Dedifferentiated amniotic fluid mesenchymal stem cell (primary cell): Measurements from ENCODE around the gene SNAPC3.

Source experiments
- DNase-seq: peaks from one replicate; pipeline ENCODE4 v3.0.0-alpha.2; 2016; ENCODE audit errors: extremely low spot score

The SNAPC3 gene

DNA sequence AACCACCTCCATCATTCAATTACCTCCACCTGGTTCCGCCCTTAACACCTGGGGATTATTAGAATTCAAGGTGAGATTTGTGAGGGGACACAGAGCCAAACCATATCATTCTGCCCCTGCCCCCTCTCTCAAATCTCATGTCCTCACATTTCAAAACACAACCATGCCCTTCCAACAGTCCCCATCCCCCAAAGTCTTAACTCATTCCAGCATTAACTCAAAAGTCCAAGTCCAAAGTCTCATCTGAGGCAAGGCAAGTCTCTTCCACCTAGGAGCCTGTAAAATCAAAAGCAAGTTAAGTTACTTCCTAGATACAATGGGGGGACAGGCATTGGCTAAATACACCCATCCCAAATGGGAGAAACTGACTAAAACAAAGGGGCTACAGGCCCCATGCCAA lies 69.3 kb downstream of the SNAPC3 start:
- DNase-seq: no peak

GRCh38 chr9:15492485-15493150 lies 69.9 kb downstream of the SNAPC3 start:
- DNase-seq: no peak

DNA sequence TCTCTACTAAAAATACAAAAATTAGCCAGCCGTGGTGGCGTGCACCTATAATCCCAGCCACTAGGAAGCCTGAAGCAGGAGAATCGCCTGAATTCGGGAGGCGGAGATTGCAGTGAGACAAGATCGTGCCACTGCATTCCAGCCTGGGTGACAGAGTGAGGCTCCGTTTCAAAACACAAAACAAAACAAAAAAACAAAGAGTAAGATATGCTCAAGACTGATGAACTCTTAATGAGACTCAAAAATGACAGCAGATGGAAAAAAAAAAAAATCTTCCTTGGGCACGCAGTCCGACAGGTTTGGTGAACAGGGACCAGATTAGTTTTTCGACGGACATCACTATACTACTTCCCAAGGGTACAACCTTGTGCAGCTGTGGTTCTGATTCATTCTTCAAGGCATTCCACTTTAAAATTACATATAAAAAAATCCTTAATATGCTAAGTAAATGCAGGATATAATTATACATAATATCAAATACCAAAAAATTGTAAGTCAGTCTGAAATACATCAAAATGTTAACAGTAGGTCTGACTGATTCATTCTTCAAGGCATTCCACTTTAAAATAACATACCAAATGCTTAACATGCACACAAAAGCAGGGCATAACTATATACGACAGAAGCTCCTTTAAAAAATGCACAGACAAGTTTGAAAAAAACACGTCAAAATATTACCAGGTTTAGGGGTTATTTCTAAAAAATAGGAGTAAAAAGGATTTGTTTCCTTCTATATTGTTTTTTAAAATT lies 75.7 kb downstream of the SNAPC3 start:
- no peak for DNase-seq

DNA sequence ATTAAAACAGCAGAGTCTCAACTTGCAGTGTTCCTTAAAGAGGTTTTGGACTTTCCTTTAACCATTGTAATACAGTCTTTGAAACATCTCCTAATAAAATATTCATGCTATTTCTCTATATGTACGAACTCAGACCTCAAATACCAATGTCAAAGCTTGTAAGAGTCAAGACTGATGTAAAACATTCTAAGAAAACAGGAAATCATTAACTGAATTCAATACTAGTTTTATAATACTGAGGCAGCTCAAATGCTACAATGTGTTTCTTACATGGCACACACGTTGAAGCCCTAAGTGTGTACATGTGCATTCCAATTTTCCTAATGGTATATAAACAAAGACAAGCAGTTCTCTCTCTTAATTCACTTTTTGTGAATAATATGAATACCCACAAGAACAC lies 76.5 kb downstream of the SNAPC3 start:
- DNase-seq: no peak

- DNase-seq: no peak
Measured at GRCh38 chr9:15501179-15501578, 78.5 kb downstream of the SNAPC3 start.

GRCh38 chr9:15501803-15502202 lies 79.1 kb downstream of the SNAPC3 start:
- no peak for DNase-seq

DNA sequence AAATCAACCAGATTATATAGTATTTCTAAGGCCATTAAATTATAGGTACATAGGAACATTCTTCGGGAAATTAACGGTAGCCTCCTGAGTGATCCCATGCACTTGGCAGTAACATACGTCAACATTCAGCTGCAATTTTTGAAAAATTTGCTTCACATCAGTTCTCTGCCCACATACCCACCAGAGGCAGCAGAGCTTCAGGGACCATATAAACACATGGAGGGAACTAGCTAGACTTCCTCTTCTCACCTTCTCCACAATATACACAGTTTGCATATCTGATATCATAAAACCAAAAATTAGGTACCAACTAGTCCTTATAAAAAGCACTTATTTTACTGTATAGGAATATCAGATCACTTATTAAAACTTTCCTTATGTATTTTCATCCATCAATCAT lies 83.2 kb downstream of the SNAPC3 start:
- no peak for DNase-seq

GRCh38 chr9:15509931-15510788 lies 87.5 kb downstream of the SNAPC3 start:
- DNase-seq: no peak

DNA sequence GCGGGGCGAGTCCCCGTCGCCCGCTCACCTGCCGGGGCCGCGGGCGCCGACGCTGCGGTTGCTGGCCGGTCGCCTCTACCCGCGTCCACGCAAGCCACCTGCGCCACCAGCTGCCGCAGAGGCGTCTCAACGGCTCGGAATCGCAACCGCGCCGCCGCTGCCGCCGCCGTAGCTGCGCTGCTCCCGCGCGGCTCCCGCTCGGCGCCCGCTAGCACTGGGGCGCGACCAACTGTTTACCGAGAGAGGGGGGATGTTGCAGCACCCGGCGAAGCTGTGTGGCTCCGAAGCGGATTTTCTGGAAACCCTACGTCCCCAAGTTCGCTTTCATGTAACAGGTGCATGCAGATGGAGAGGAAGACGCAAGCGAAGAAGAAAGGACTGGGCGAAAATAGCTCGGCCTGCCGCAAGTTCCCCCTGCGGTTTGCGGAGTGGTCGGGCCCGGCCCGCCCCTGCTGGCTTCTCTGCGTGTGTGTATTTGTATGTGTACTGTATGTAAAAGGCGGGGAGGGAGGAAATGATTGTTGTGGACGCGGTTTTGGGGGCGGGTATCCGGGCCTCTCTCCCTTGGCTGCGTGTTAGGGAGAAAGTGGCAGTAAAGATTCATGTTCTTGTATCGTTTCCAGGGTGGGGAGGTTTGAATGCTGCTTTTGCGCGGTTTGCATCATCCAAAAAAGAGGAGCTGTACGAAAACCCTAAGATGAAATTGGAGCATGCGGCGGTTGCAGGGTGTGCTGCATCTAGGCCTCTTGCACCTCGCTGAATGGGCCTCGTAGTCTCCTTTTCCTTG lies 88.3 kb downstream of the SNAPC3 start, which contains the start of gene PSIP1:
PSIP1 (minus strand) TSS at position 182 of the 787 bp plus-strand sequence. CDS start 782 bp downstream, outside the sequence.
- DNase-seq: peak; percentile 68
